Measurements from ENCODE around the gene FSHB.
"Not testable (repeated sequence)": the region's sequence is repeated elsewhere in the genome, so short reads cannot be mapped to it uniquely, and the experiment has no call there.

Gene FSHB

GRCh38 chr11:30261821-30262220, 31.0 kb downstream of the FSHB start:
- DNase-seq (ENCODE audit: low read depth, low spot score): no peak

GRCh38 chr11:30268638-30269037, 37.8 kb downstream of the FSHB start:
- DNase-seq (ENCODE audit: low read depth, low spot score): not testable (repeated sequence)

- DNase-seq (ENCODE audit: low read depth, low spot score): no peak
Observed at GRCh38 chr11:30270671-30271070, 39.9 kb downstream of the FSHB start.

- no peak for DNase-seq (ENCODE audit: low read depth, low spot score)
Observed at GRCh38 chr11:30277176-30277575, 46.4 kb downstream of the FSHB start.

GRCh38 chr11:30279796-30280195, 49.0 kb downstream of the FSHB start:
- DNase-seq (ENCODE audit: low read depth, low spot score): no peak

GRCh38 chr11:30281476-30282288, 50.9 kb downstream of the FSHB start:
- no peak for DNase-seq (ENCODE audit: low read depth, low spot score)

GRCh38 chr11:30282289-30282631, 51.4 kb downstream of the FSHB start:
- no peak for DNase-seq (ENCODE audit: low read depth, low spot score)
